Stomach (tissue), 4 donors: ENCODE results near the gene OR9G4.

Experiments used
- CTCF ChIP-seq, 7 experiments: fragments of 450-650 bp in 4 of 7; fragments of 200-600 bp in 3 of 7; sonication (generic) in 3 of 7; IDR thresholded peaks; one replicate each; pipeline ENCODE4 v1.5.1; 2016 to 2019; ENCODE audit warnings: antibody characterized with exemption in 7 of 7, control low read depth in 2 of 7, mild to moderate bottlenecking in 1 of 7
- EP300 ChIP-seq: sonication (generic); formaldehyde crosslinking; IDR thresholded peaks from one replicate; pipeline ENCODE4 v1.6.1; 2017; ENCODE audit warnings: antibody characterized with exemption

DNA sequence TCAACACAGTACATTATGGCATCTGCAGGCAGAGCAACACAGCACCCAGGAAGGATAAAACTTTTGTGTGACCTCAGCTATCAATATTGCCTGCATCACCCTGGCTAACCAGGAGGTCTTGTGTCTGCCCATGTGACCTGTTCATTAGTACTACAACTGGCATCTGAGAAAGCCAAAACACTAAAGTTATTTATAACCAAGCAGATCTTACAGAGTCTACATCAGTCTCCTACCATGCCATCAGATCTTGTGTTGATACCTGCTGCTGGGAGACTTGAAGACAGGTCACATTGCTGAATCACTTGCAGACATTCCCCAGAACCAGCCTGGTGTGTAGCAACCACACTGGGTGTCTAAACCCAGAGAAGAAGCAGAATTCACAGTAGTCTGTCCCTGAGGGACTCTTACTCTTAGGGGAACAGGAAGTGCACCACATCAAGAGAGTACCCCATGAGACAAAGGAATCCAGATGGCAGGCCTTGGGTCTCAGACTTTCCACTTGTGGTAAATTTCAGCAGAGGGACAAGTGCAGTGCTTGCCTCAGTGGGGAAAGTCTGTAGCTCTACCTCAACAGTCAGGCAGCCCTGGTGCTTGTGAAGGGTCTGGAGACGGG, 42.6 kb downstream of the OR9G4 start:
- TF ChIP-seq CTCF (IDR thresholded peaks at IDR 0.05) = no peak
- no peak for TF ChIP-seq EP300
